Smooth muscle cell (in vitro differentiated cells): Measurements from ENCODE around the gene ANHX. TPM values are rescaled to one million over a fixed set of nuclear protein-coding genes. Genes with fewer than 3 reads are reported as not detected.

Source experiments
- DNase-seq: peaks from one replicate; lab custom pipeline; 2025; ENCODE audit not compliant: unreplicated experiment; lab: John Stamatoyannopoulos, UW
- H2AFZ ChIP-seq: fragments of 200-600 bp; sonication (generic); 2 replicates; pipeline ENCODE4 v1.6.0; 2016; ENCODE audit warnings: antibody characterized with exemption, low read depth, mild to moderate bottlenecking
- H3F3A ChIP-seq: fragments of 200-600 bp; sonication (generic); 2 replicates; pipeline ENCODE4 v1.6.0; 2017; ENCODE audit warnings: antibody characterized with exemption, low read depth
- H3K27ac ChIP-seq: fragments of 200-600 bp; sonication (generic); 2 replicates; pipeline ENCODE4 v1.5.1; 2016; ENCODE audit warnings: low read depth, mild to moderate bottlenecking
- H3K27me3 ChIP-seq: fragments of 200-600 bp; sonication (generic); 2 replicates; pipeline ENCODE4 v1.6.1; 2016; ENCODE audit warnings: low read depth, mild to moderate bottlenecking
- H3K36me3 ChIP-seq: fragments of 200-600 bp; sonication (generic); 2 replicates; pipeline ENCODE4 v1.5.1; 2016; ENCODE audit warnings: low read depth
- H3K4me1 ChIP-seq: fragments of 200-600 bp; sonication (generic); 2 replicates; pipeline ENCODE4 v1.5.1; 2016; ENCODE audit warnings: low read depth
- H3K4me2 ChIP-seq: fragments of 200-600 bp; sonication (generic); 2 replicates; pipeline ENCODE4 v1.6.0; 2016; ENCODE audit warnings: mild to moderate bottlenecking
- H3K4me3 ChIP-seq: fragments of 200-600 bp; sonication (generic); 2 replicates; pipeline ENCODE4 v1.5.1; 2016; ENCODE audit warnings: mild to moderate bottlenecking
- H3K79me2 ChIP-seq: fragments of 200-600 bp; sonication (generic); 2 replicates; pipeline ENCODE4 v1.6.0; 2016; ENCODE audit warnings: low read depth, mild to moderate bottlenecking
- H3K9ac ChIP-seq: fragments of 200-600 bp; sonication (generic); 2 replicates; pipeline ENCODE4 v1.6.0; 2016; ENCODE audit warnings: low read depth
- H3K9me3 ChIP-seq: fragments of 200-600 bp; sonication (generic); replicated peaks from 2 replicates; pipeline ENCODE4 v1.5.1; 2016; ENCODE audit warnings: low read depth
- H4K20me1 ChIP-seq: fragments of 200-600 bp; sonication (generic); 2 replicates; pipeline ENCODE4 v1.6.0; 2016; ENCODE audit warnings: low read depth
- CTCF ChIP-seq: fragments of 200-600 bp; sonication (generic); IDR thresholded peaks from 2 replicates; pipeline ENCODE4 v1.5.1; 2017; ENCODE audit warnings: borderline replicate concordance, mild to moderate bottlenecking, antibody characterized with exemption; ENCODE audit not compliant: insufficient read depth, poor library complexity, severe bottlenecking
- WGBS: methylation state at CpG from one replicate; pipeline ENCODE4 v1.1.7; 2016; ENCODE audit warnings: low lambda C conversion rate; 5-methylcytosine and 5-hydroxymethylcytosine counted together
- polyA plus RNA-seq: library from polyadenylated mRNA; unstranded; fragments of >200 nt; fragmentation: Nextera tagmentation; extraction: Ambion mirVana; gene quantifications from 2 replicates; pipeline ENCODE4 v1.2.1, GENCODE V29; 2016
- total RNA-seq: library from RNA; depleted of rRNA; stranded (reverse); fragments of >200 nt; gene quantifications from 2 replicates; pipeline ENCODE4 v1.2.3, GENCODE V29; 2014

The ANHX gene
- total and polyA plus RNA-seq, 2 experiments from 2014 or later = not detected

- Histone ChIP-seq H3K4me2 (no peak overlapping the region), H3K27me3 (no peaks in the 10 kb centered on the region), H3K4me1 (no peaks in the 10 kb centered on the region), H3K9ac (no peak overlapping the region), H3K79me2 (no peaks in the 10 kb centered on the region), H2AFZ (no peak overlapping the region), H3K27ac (no peak overlapping the region), H4K20me1 (no peaks in the 10 kb centered on the region), H3K9me3 (no peaks in the 10 kb centered on the region), H3F3A (no peaks in the 10 kb centered on the region), H3K36me3 (no peaks in the 10 kb centered on the region), H3K4me3 (no peak overlapping the region)
- no peak for DNase-seq
- WGBS = 84% methylated on average over 6 of the region's 6 CpGs
- TF ChIP-seq CTCF = no peak
Observed at GRCh38 chr12:133220521-133220920, 15.2 kb downstream of the ANHX start.

GRCh38 chr12:133217219-133217618 is 18.5 kb downstream of the ANHX start:
- Histone ChIP-seq H3K9me3 (no peaks in the 10 kb centered on the region), H3K79me2 (no peaks in the 10 kb centered on the region), H3K4me3 (no peak overlapping the region), H3K9ac (no peak overlapping the region), H4K20me1 (no peaks in the 10 kb centered on the region), H3K4me2 (no peak overlapping the region), H3F3A (no peaks in the 10 kb centered on the region), H3K36me3 (no peaks in the 10 kb centered on the region), H2AFZ (no peak overlapping the region), H3K27ac (no peak overlapping the region), H3K27me3 (no peaks in the 10 kb centered on the region), H3K4me1 (no peaks in the 10 kb centered on the region)
- 66% methylated on average over 3 of the region's 3 CpGs for WGBS
- DNase-seq = no peak
- TF ChIP-seq CTCF = no peak

- Histone ChIP-seq H3K4me3 (no peak overlapping the region), H3F3A (no peaks in the 10 kb centered on the region), H3K4me1 (no peaks in the 10 kb centered on the region), H3K9ac (no peak overlapping the region), H3K4me2 (no peak overlapping the region), H3K27me3 (no peaks in the 10 kb centered on the region), H3K9me3 (peaks cover 7% of the 10 kb centered on the region), H4K20me1 (no peaks in the 10 kb centered on the region), H2AFZ (no peak overlapping the region), H3K79me2 (no peaks in the 10 kb centered on the region), H3K27ac (no peak overlapping the region), H3K36me3 (no peaks in the 10 kb centered on the region)
- TF ChIP-seq CTCF = no peak
- WGBS = 80% methylated on average over 3 of the region's 3 CpGs
- no peak for DNase-seq
Observed at GRCh38 chr12:133215724-133216123, 20.0 kb downstream of the ANHX start.

- H3K36me3 ChIP-seq = peaks cover 38% of the 10 kb centered on the region
Observed at GRCh38 chr12:133206390-133206789, 29.3 kb downstream of the ANHX start.

More at GRCh38 chr12:133206390-133206789, 29.3 kb downstream of the ANHX start:
- Histone ChIP-seq H3K4me2 (no peak overlapping the region), H2AFZ (no peak overlapping the region), H3F3A (peaks cover 22% of the 10 kb centered on the region), H3K4me1 (no peaks in the 10 kb centered on the region), H3K4me3 (no peak overlapping the region), H3K27me3 (no peaks in the 10 kb centered on the region), H3K9me3 (peaks cover 85% of the 10 kb centered on the region), H3K27ac (no peak overlapping the region), H4K20me1 (no peaks in the 10 kb centered on the region), H3K9ac (no peak overlapping the region), H3K79me2 (no peaks in the 10 kb centered on the region)
- no peak for DNase-seq
- no peak for TF ChIP-seq CTCF
- WGBS = 100% methylated on average over 2 of the region's 2 CpGs
